A549 (cell line): Measurements from ENCODE around the gene PLSCR3.

Experiments used
- CEBPB ChIP-seq, 2 experiments: fragments of >200 bp in 1 of 2; sonication (Bioruptor Twin) in 1 of 2; formaldehyde crosslinking in 1 of 2; IDR thresholded peaks; 2 replicates each; pipeline ENCODE4 v1.6.1; 2012 to 2016
- EP300 ChIP-seq, 2 experiments: fragments of >200 bp; sonication (Bioruptor Twin); formaldehyde crosslinking; IDR thresholded peaks; 2 replicates in 1 of 2; 3 replicates in 1 of 2; pipeline ENCODE4 v1.6.1; 2016 to 2017
- PHF8 ChIP-seq: fragments of 200-600 bp; sonication (generic); IDR thresholded peaks from 2 replicates; pipeline ENCODE4 v1.6.1; 2016; ENCODE audit warnings: low read depth, mild to moderate bottlenecking, antibody characterized with exemption, moderate library complexity, borderline replicate concordance
- POLR2A ChIP-seq: IDR thresholded peaks from 2 replicates; pipeline ENCODE4 v1.6.1; 2012; ENCODE audit warnings: mild to moderate bottlenecking, low read length
- RAD21 ChIP-seq, 2 experiments: fragments of >200 bp in 1 of 2; sonication (Bioruptor Twin) in 1 of 2; formaldehyde crosslinking in 1 of 2; IDR thresholded peaks in 1 of 2; conservative IDR thresholded peaks in 1 of 2; 2 replicates in 1 of 2; 3 replicates in 1 of 2; pipeline ENCODE4 v1.6.1; 2012 to 2018; ENCODE audit warnings: inconsistent platforms in 1 of 2
- TF ChIP-seq, protein P1 (sequence below): fragments of >200 bp; sonication (Bioruptor Twin); formaldehyde crosslinking; IDR thresholded peaks from 3 replicates; pipeline ENCODE4 v1.5.1; 2016
- TF ChIP-seq, protein P2 (sequence below): fragments of 200-600 bp; sonication (generic); IDR thresholded peaks from 2 replicates; pipeline ENCODE4 v1.6.1; 2016; ENCODE audit warnings: antibody characterized with exemption, mild to moderate bottlenecking, moderate library complexity

DNA sequence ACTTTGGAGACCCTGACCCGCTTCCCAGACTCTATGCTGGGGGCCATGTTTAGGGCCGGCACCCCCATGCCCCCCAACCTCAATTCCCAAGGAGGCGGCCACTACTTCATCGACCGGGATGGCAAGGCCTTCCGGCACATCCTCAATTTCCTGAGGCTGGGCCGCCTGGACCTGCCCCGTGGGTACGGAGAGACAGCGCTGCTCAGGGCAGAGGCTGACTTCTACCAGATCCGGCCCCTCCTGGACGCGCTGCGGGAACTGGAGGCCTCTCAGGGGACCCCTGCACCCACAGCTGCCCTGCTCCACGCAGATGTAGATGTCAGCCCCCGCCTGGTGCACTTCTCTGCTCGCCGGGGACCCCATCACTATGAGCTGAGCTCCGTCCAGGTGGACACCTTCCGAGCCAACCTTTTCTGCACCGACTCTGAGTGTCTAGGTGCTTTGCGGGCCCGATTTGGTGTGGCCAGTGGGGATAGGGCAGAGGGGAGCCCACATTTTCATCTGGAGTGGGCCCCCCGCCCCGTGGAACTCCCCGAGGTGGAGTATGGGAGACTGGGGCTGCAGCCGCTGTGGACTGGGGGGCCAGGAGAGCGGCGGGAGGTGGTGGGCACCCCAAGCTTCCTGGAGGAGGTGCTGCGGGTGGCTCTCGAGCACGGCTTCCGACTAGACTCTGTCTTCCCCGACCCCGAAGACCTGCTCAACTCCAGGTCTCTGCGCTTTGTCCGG lies 41.3 kb downstream of the PLSCR3 start:
- TF ChIP-seq RAD21 (conservative IDR thresholded peaks at IDR 0.05 in 1 of 2, IDR thresholded peaks at IDR 0.05 in 1 of 2): no peak
- TF ChIP-seq, protein P1, sequence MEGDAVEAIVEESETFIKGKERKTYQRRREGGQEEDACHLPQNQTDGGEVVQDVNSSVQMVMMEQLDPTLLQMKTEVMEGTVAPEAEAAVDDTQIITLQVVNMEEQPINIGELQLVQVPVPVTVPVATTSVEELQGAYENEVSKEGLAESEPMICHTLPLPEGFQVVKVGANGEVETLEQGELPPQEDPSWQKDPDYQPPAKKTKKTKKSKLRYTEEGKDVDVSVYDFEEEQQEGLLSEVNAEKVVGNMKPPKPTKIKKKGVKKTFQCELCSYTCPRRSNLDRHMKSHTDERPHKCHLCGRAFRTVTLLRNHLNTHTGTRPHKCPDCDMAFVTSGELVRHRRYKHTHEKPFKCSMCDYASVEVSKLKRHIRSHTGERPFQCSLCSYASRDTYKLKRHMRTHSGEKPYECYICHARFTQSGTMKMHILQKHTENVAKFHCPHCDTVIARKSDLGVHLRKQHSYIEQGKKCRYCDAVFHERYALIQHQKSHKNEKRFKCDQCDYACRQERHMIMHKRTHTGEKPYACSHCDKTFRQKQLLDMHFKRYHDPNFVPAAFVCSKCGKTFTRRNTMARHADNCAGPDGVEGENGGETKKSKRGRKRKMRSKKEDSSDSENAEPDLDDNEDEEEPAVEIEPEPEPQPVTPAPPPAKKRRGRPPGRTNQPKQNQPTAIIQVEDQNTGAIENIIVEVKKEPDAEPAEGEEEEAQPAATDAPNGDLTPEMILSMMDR: no peak
- no peak for TF ChIP-seq PHF8
- no peak for TF ChIP-seq POLR2A
- no peak for TF ChIP-seq EP300 (IDR thresholded peaks at IDR 0.05)
- TF ChIP-seq CEBPB (IDR thresholded peaks at IDR 0.05): no peak
- TF ChIP-seq, protein P2, sequence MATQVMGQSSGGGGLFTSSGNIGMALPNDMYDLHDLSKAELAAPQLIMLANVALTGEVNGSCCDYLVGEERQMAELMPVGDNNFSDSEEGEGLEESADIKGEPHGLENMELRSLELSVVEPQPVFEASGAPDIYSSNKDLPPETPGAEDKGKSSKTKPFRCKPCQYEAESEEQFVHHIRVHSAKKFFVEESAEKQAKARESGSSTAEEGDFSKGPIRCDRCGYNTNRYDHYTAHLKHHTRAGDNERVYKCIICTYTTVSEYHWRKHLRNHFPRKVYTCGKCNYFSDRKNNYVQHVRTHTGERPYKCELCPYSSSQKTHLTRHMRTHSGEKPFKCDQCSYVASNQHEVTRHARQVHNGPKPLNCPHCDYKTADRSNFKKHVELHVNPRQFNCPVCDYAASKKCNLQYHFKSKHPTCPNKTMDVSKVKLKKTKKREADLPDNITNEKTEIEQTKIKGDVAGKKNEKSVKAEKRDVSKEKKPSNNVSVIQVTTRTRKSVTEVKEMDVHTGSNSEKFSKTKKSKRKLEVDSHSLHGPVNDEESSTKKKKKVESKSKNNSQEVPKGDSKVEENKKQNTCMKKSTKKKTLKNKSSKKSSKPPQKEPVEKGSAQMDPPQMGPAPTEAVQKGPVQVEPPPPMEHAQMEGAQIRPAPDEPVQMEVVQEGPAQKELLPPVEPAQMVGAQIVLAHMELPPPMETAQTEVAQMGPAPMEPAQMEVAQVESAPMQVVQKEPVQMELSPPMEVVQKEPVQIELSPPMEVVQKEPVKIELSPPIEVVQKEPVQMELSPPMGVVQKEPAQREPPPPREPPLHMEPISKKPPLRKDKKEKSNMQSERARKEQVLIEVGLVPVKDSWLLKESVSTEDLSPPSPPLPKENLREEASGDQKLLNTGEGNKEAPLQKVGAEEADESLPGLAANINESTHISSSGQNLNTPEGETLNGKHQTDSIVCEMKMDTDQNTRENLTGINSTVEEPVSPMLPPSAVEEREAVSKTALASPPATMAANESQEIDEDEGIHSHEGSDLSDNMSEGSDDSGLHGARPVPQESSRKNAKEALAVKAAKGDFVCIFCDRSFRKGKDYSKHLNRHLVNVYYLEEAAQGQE: no peak
